DND-41 (cell line): ENCODE data around the gene ADCY4.

Experiments used
- ATAC-seq: fragments of 200-7000 bp; cut with Tn5 transposase; 3 replicates; pipeline ENCODE4 v1.9.1; 2021; ENCODE audit warnings: low read depth; ENCODE audit not compliant: insufficient read depth
- DNase-seq: peaks from one replicate; pipeline ENCODE4 v3.0.0-alpha.2; 2020
- H2AFZ ChIP-seq: 2 replicates; pipeline ENCODE4 v1.6.0; 2012; ENCODE audit warnings: low read depth, low read length
- H3K27ac ChIP-seq: 2 replicates; pipeline ENCODE4 v1.5.1; 2012; ENCODE audit warnings: low read length, inconsistent platforms
- H3K27me3 ChIP-seq: fragments of 200-600 bp; sonication (generic); 2 replicates; pipeline ENCODE4 v1.6.0; 2012; ENCODE audit warnings: low read length, mild to moderate bottlenecking, inconsistent platforms; ENCODE audit not compliant: insufficient read depth, poor library complexity
- H3K36me3 ChIP-seq: 2 replicates; pipeline ENCODE4 v1.5.1; 2012; ENCODE audit warnings: low read length, inconsistent platforms; ENCODE audit not compliant: insufficient read depth
- H3K4me1 ChIP-seq: 2 replicates; pipeline ENCODE4 v1.5.1; 2012; ENCODE audit warnings: mild to moderate bottlenecking, low read length; ENCODE audit not compliant: insufficient read depth
- H3K4me2 ChIP-seq: 2 replicates; pipeline ENCODE4 v1.6.0; 2012; ENCODE audit warnings: mild to moderate bottlenecking, moderate library complexity, low read length, inconsistent platforms; ENCODE audit not compliant: insufficient read depth
- H3K4me3 ChIP-seq, 2 experiments: fragments of 200-600 bp in 1 of 2; shearing (Covaris generic) in 1 of 2; 2 replicates each; pipeline ENCODE4 v1.5.1; 2012 to 2016; ENCODE audit warnings: inconsistent platforms in 2 of 2, low read length in 2 of 2, mild to moderate bottlenecking in 2 of 2, low read depth in 1 of 2, moderate library complexity in 1 of 2
- H3K79me2 ChIP-seq: 2 replicates; pipeline ENCODE4 v1.6.0; 2012; ENCODE audit warnings: low read length, inconsistent platforms; ENCODE audit not compliant: insufficient read depth
- H3K9ac ChIP-seq: 2 replicates; pipeline ENCODE4 v1.6.0; 2012; ENCODE audit warnings: low read depth, mild to moderate bottlenecking, inconsistent platforms, low read length, moderate library complexity
- H3K9me3 ChIP-seq: 2 replicates; pipeline ENCODE4 v1.5.1; 2012; ENCODE audit warnings: low read length, moderate library complexity, mild to moderate bottlenecking, inconsistent platforms; ENCODE audit not compliant: insufficient read depth, severe bottlenecking
- H4K20me1 ChIP-seq: 2 replicates; pipeline ENCODE4 v1.6.0; 2012; ENCODE audit warnings: low read length; ENCODE audit not compliant: insufficient read depth
- EZH2 ChIP-seq: IDR thresholded peaks from 3 replicates; pipeline ENCODE4 v1.6.1; 2012; ENCODE audit warnings: borderline replicate concordance, low read depth, mild to moderate bottlenecking, moderate library complexity, low read length, inconsistent platforms; ENCODE audit not compliant: severe bottlenecking
- TF ChIP-seq, protein P1 (sequence below): IDR thresholded peaks from 2 replicates; pipeline ENCODE4 v1.5.1; 2012; ENCODE audit warnings: borderline replicate concordance, low read length, moderate library complexity, mild to moderate bottlenecking; ENCODE audit not compliant: poor library complexity, severe bottlenecking; ENCODE audit errors: extremely low read depth

ADCY4 gene

DNA sequence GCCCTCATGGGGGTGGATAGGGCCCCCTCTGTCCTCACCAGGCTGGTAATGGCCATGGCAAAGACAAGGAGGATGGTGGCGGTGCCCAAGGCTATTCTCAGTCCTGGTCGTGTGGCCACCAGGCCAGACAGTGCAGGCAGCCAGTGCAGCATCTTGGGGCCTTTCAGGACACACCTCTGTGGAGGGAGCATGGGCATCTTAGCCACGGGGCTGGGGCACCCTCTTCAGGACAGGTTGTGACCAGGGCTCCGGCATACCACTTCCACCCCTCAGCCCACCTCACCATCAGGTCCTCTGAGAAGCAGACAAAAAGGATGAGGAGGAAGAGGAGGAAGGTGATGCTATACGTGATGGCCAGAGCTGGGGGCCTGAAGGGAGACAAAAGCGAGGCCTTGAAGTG, 10.8 kb downstream of the ADCY4 start:
- Histone ChIP-seq H3K36me3 (no peaks in the 10 kb centered on the region), H2AFZ (no peak overlapping the region), H3K27me3 (no peaks in the 10 kb centered on the region), H3K4me1 (peaks cover 6% of the 10 kb centered on the region; the same call in 1 of the 2 replicates), H3K79me2 (no peaks in the 10 kb centered on the region), H3K9me3 (no peaks in the 10 kb centered on the region), H3K27ac (no peak overlapping the region), H3K4me2 (no peak overlapping the region), H4K20me1 (no peaks in the 10 kb centered on the region), H3K4me3 (no peak overlapping the region), H3K9ac (no peak overlapping the region)
- TF ChIP-seq EZH2, result no peak
- TF ChIP-seq, protein P1, sequence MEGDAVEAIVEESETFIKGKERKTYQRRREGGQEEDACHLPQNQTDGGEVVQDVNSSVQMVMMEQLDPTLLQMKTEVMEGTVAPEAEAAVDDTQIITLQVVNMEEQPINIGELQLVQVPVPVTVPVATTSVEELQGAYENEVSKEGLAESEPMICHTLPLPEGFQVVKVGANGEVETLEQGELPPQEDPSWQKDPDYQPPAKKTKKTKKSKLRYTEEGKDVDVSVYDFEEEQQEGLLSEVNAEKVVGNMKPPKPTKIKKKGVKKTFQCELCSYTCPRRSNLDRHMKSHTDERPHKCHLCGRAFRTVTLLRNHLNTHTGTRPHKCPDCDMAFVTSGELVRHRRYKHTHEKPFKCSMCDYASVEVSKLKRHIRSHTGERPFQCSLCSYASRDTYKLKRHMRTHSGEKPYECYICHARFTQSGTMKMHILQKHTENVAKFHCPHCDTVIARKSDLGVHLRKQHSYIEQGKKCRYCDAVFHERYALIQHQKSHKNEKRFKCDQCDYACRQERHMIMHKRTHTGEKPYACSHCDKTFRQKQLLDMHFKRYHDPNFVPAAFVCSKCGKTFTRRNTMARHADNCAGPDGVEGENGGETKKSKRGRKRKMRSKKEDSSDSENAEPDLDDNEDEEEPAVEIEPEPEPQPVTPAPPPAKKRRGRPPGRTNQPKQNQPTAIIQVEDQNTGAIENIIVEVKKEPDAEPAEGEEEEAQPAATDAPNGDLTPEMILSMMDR, result no peak
- ATAC-seq (no peak), DNase-seq (no peak)

DNA sequence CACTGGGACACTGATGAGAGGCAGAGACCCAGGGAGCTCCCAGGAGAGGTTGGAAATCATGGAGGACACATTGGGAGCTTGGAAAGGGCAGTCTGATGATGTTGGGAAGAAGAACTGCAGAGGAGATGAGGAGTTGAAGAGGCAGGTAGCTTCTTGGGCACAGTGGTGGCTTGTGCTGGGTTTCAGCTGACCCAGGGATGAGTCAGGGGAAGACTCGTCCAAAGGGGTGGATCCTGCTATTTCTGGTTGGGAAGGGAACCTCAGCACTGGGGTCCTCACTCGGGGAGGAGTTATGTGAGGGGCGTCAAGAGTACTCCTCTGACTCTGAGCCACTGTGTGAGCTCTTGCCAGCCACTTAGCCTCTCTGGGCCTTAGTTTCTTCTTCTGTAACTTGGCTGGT, 11.5 kb downstream of the ADCY4 start:
- Histone ChIP-seq H3K79me2 (no peaks in the 10 kb centered on the region), H4K20me1 (no peaks in the 10 kb centered on the region), H3K4me1 (peaks cover 6% of the 10 kb centered on the region; the same call in 1 of the 2 replicates), H2AFZ (no peak overlapping the region), H3K9ac (no peak overlapping the region), H3K27ac (no peak overlapping the region), H3K4me2 (no peak overlapping the region), H3K27me3 (no peaks in the 10 kb centered on the region), H3K4me3 (no peak overlapping the region), H3K9me3 (no peaks in the 10 kb centered on the region), H3K36me3 (no peaks in the 10 kb centered on the region)
- TF ChIP-seq, protein P1, result no peak
- no peak for TF ChIP-seq EZH2
- DNase-seq, result no peak
- no peak for ATAC-seq

DNA sequence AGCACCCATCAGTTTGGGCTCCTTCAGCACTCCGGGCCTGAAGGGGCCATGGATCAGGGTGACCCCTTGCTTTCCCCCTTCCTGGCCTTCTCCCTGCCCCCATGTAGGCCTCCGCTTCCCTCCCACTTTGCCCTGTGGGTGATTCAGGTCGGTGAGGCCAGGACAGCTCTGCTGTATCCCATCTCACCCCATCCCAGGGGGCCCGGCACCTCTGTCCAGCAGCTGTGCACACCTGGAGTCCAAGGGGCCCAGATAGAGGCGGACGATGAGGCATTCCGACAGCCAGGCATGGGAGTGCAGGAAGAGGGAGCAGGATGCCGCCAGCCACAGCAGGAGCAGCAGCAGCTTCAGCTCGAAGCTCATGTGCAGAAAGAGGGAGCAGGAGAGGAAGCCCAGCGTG, 12.2 kb downstream of the ADCY4 start:
- Histone ChIP-seq H3K4me3 (no peak overlapping the region), H3K9me3 (no peaks in the 10 kb centered on the region), H3K27me3 (no peaks in the 10 kb centered on the region), H3K4me1 (peaks cover 6% of the 10 kb centered on the region; the same call in 1 of the 2 replicates), H3K79me2 (no peaks in the 10 kb centered on the region), H3K9ac (no peak overlapping the region), H3K27ac (no peak overlapping the region), H3K4me2 (no peak overlapping the region), H2AFZ (no peak overlapping the region), H3K36me3 (no peaks in the 10 kb centered on the region), H4K20me1 (no peaks in the 10 kb centered on the region)
- TF ChIP-seq EZH2, result no peak
- TF ChIP-seq, protein P1, result no peak
- ATAC-seq (no peak), DNase-seq (no peak)
